NCI-H2227 (cell line): ENCODE data around the gene ELL2.
"Not testable (repeated sequence)": the region's sequence is repeated elsewhere in the genome, so short reads cannot be mapped to it uniquely, and the experiment has no call there.

ENCODE experiments used
- DNase-seq: peaks from one replicate; lab custom pipeline; 2025; ENCODE audit not compliant: unreplicated experiment; lab: John Stamatoyannopoulos, UW

ELL2 gene

GRCh38 chr5:95883185-95884016 is 78.2 kb downstream of the ELL2 start:
- DNase-seq: no peak

DNA sequence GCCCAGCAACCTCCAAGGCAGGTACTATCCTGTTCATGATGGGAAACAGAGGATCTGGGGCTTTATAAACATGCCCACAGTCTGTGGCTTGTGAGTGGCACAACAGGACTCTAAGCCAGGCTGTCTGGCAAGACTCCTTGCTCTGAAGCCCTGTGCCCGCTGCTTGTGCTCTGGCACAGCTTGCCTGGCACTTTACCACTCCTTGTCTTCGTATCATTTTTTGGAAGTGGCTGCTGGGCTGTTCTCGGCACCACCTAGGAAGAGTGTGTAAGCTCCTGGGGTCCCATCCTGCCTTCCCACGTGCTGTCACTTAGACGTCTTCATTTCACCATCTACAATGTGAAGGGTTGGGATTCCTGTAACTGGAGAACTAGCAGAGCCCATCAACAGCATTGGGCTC is 79.8 kb downstream of the ELL2 start:
- DNase-seq: no peak

GRCh38 chr5:95880081-95880926 is 81.3 kb downstream of the ELL2 start:
- no peak for DNase-seq

- no peak for DNase-seq
Measured at GRCh38 chr5:95879661-95880060, 82.0 kb downstream of the ELL2 start.

DNA sequence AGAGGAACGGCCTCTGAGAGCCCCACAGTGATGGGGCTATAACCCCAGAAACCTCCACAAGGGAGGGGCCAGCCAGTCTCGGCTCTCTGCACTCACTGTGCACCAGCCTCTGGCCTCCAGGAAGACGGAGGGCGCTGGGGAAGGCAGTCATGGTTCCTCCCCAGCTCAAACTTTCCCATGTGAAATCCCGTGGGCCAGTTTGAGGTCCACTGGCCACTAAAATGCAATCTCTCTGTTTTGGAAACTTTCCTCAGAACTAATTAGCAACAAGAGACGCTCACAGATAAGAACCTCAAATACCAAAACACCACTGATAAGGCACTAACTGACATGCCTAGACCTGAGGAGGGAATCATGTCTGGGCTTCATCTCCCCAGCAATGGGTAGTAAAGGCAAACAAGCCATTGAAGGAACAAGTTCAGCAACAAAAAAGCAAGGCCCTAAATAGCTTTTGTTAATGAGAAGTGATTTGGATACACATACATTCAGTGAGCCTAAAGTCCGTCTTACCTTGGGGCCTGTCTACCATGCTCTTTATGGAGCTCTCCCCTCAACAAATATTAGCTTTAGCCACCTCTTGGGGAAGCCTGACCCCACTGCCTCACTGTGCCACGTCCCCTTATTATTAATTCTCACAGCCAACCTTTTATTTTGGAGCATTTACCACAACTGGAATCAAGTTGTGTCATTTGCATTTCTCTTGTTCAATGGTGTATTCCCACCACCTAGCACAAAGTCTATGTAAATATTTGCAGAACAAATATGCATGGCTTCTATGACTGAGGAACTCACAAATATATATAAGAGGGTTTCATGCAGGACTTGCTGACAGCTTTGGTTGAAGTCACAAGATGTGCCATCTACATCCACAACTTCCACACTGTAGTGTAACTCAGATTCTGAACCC is 83.0 kb downstream of the ELL2 start:
- DNase-seq: no peak

DNA sequence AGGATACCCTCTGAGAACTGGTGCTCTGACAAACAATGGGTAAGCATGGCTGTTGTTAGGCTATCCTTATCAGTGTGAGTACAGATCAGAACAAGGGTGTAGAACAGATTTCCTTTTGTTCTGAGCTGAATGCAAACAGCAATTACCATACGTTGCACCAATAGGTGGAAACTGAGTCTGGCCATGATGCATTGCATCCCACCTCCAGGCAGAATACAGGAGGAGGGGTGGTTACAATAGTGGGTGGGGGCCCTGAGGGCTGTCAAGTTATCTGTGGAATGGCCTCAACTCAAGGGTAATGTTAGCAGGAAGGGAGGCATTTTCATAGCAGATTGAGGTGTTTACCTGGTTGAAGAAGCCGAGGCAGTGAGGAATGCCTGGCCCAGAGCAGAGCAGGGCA is 84.9 kb downstream of the ELL2 start:
- no peak for DNase-seq

- no peak for DNase-seq
Measured at GRCh38 chr5:95874246-95874645, 87.4 kb downstream of the ELL2 start.

DNA sequence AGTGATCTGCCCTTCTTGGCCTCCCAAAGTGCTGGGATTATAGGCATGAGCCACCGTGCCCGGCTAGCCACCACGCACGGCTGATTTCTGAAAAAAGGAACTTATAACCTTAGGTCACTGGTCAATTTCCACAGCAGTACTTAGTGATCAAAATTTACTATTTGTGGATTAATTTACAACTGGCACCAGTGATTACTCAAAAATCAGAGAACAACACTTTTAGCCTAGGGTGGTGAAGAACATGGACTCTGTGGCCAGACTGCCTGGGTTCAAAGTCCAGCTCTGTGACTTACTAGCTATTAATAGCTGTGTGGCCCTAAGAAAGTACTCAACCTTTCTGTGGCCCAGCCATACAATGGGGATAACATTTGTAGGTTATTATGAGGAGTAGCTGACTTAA is 88.3 kb downstream of the ELL2 start:
- no peak for DNase-seq

- DNase-seq: no peak
Measured at GRCh38 chr5:95872346-95873268, 89.0 kb downstream of the ELL2 start.

DNA sequence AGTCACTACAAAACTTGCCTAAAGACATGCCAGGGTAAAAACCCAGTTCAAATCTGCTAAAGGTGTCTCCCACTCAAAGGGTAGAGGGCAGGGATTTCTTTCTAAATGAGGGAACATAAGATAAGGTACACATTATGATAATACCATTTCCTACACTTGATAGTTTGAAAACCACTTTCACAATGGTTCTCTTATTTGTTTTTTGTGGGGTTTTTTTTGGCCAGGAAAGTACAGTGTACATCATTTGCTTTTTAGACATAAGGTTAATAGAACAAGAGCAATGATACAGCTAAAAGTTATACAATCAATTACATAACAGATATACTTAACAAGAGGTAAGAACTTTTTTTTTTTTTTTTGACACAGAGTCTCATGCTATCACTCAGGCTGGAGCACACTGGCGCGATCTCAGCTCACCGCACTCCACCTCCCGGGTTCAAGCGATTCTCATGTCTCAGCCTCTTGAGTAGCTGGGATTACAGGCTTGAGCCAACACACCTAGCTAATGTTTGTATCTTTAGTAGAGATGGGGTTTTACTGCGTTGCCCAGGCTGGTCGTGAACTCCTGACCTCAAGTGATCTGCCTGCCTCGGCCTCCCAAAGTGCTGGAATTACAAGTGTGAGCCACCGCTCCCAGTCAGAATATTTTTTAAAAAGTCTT is 90.4 kb downstream of the ELL2 start:
- no peak for DNase-seq

DNA sequence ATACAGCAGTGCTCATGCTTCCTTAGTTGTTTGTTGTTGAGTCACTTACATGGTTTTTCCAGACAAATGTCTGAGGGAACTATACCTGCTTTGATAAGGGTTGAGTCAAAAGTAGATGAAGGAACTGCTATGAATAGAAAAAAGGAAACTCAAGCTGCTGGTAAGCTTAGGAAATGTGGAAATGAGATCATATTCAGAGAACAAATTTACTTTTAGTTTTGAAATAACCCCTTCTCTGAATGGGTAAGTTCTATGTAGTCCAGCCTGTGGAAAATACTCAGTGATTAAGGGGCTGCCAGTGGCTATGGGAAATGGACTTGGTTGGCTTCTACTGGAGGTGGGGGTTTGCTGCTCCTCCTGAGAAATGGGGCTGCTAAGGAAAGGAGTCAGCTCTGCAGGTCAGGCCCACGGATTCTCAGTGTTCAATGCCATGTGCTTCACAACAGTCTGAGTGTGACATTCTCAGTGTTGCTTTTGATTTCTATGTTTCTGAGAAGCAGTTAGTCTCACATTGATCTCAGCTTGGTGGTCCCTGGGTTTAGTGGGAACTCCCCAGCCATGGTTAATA is 91.5 kb downstream of the ELL2 start:
- no peak for DNase-seq

DNA sequence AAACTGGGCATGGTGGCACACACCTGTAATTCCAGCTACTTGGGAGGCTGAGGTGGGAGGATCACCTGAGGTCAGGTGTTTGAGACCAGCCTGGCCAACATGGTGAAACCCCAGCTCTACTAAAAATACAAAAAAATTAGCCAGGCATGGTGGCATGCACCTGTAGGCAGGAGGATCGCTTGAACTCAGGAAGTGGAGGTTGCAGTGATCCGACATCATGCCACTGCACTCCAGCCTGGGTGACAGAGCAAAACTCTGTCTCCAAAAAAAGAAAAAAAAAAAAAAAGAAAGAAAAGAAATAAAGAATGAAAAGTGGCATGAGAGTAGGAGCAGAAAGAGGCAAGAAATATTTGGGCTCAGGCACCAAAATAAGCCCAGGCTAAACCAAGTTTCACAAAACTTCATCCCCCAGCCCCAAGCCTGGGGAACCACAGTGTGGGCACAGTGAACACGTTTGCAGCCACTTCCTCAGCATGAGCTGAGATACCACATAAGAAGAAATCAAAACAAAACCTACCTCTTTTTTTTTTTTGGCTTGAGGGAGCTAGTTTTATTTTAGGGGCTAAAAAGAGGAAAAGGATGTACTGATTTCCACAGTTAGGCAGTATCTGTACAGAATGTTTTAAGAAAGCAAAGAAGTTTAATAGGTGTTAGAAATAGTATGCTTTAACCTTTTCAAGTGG is 92.3 kb downstream of the ELL2 start:
- not testable (repeated sequence) for DNase-seq

- DNase-seq: no peak
Measured at GRCh38 chr5:95868136-95868535, 93.5 kb downstream of the ELL2 start.

DNA sequence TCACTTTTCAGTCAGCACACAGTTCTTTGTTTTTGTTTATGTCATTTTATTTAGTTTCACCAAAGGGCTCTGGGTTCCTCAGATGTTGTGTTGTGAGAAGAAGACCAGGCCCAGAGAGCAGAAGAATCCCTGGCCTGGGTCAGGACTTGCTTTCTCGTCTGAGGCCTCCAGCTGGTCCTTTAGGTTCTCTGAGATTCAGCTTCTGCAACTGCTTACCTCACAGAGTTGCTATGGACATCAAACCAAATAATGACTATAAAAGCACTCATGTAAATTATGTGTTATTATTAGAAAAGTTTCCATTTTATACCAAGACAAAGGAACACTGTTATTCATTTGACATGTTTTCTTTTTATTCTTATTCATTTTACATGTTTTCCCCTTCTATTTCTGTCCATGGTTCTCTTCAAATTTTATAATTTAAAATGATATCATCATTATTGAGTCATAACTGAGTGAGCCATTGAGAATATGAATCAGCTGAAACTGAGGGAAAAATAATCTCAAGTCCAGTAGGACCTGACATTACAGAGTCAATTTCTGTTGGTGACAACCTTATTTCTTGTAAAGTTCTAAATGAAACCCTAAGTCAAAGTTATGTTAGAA is 95.1 kb downstream of the ELL2 start:
- no peak for DNase-seq

DNA sequence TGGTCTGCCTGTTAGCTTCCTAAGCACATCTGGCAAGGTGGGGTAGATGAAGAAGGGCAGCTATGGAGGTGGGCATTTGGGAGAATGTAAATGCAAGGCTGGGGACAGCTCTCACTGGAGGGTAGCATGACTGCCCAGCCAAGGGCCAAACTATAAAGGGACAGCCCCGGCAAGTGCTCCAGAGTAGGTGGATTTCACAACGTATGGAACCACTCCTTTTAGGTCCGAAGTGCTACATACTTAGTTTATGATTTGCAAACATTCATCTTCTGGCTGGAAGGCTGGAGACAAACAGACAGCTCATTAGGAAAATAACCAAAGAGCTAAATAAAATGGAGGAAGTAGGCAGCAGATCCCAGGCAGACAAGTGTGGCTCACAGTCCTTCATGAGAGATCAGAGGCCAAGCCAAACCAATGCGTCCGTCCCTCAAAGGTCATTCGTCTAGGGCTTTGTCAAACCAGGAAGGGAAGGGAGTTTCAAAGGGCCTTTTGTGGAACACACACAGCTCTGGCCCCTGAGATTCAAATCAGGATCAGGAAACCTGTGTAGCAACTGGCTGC is 96.6 kb downstream of the ELL2 start:
- DNase-seq: no peak

GRCh38 chr5:95864456-95864855 is 97.2 kb downstream of the ELL2 start:
- no peak for DNase-seq

- DNase-seq: no peak
Measured at GRCh38 chr5:95863383-95863757, 98.3 kb downstream of the ELL2 start.
